Keratinocyte (primary cell): ENCODE measurements around the gene ZNF586.

ENCODE experiments used
- CTCF ChIP-seq, 3 experiments: IDR thresholded peaks in 1 of 3; conservative IDR thresholded peaks in 1 of 3; optimal IDR thresholded peaks in 1 of 3; 2 replicates in 2 of 3; 3 replicates in 1 of 3; pipeline versions ENCODE3 to v1.5.1; 2011; ENCODE audit warnings: low read length in 3 of 3, mild to moderate bottlenecking in 3 of 3, moderate library complexity in 2 of 3, control low read depth in 1 of 3, inconsistent platforms in 1 of 3; ENCODE audit not compliant: insufficient read depth in 2 of 3; ENCODE audit errors: extremely low read depth in 1 of 3
- EZH2 ChIP-seq: IDR thresholded peaks from one replicate; pipeline ENCODE4 v1.6.1; 2012; ENCODE audit warnings: inconsistent platforms, mild to moderate bottlenecking, low read length, moderate library complexity

GRCh38 chr19:57815247-57816075 lies 46.0 kb downstream of the ZNF586 start:
- TF ChIP-seq CTCF (optimal IDR thresholded peaks at IDR 0.05 in 1 of 3, IDR thresholded peaks at IDR 0.05 in 1 of 3, conservative IDR thresholded peaks at IDR 0.05 in 1 of 3; ENCODE audit: extremely low read depth in 1 of 3, insufficient read depth in 2 of 3, low read length in 3 of 3) (no peak), EZH2 (no peak)
